PFSK-1 (cell line): ENCODE data around the gene PTPRN2.

ENCODE experiments used
- FOXP2 ChIP-seq: optimal IDR thresholded peaks from 2 replicates; pipeline ENCODE3; 2011; ENCODE audit warnings: borderline replicate concordance, control low read depth, inconsistent platforms; ENCODE audit not compliant: insufficient read depth; ENCODE audit errors: extremely low read length, extremely low read depth
- POLR2AphosphoS5 ChIP-seq: IDR thresholded peaks from 2 replicates; pipeline ENCODE4 v1.6.1; 2012; ENCODE audit warnings: low read depth, mild to moderate bottlenecking, control low read depth, low read length, moderate library complexity
- SIN3A ChIP-seq: IDR thresholded peaks from 2 replicates; pipeline ENCODE4 v1.6.1; 2012; ENCODE audit warnings: mild to moderate bottlenecking, low read length, moderate library complexity, borderline replicate concordance; ENCODE audit not compliant: insufficient read depth
- TAF1 ChIP-seq: IDR thresholded peaks from 2 replicates; pipeline ENCODE4 v1.6.1; 2012; ENCODE audit warnings: low read length, control low read depth, borderline replicate concordance; ENCODE audit not compliant: insufficient read depth
- TF ChIP-seq, protein P1 (sequence below), 2 experiments: IDR thresholded peaks; 2 replicates each; pipeline versions ENCODE4 v1.6.1 to v1.8.0; 2011 to 2012; ENCODE audit warnings: low read depth in 2 of 2, low read length in 2 of 2, control low read depth in 1 of 2, inconsistent platforms in 1 of 2, mild to moderate bottlenecking in 1 of 2, moderate library complexity in 1 of 2; ENCODE audit not compliant: insufficient read depth in 1 of 2

Gene PTPRN2

DNA sequence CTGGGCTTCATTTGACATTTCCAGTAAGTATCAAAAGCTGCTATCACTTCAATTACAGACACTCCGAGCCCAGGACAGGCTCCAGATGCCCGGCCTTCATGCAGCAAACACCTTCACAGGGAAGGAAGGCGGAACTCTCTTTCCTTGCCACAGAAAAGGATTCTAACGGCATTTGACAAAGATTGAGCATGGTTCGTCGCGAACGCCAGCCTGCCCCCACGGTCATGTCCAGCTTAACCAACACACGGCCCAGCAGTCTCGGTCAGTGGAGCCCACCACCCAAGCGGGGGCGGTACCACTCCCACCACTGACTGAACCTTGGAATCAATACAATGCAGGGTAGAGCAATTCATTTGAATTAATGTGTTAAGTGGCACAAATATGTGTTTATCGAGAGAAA lies 643.6 kb downstream of the PTPRN2 start:
- TF ChIP-seq FOXP2, result no peak
- no peak for TF ChIP-seq TAF1
- TF ChIP-seq, protein P1, sequence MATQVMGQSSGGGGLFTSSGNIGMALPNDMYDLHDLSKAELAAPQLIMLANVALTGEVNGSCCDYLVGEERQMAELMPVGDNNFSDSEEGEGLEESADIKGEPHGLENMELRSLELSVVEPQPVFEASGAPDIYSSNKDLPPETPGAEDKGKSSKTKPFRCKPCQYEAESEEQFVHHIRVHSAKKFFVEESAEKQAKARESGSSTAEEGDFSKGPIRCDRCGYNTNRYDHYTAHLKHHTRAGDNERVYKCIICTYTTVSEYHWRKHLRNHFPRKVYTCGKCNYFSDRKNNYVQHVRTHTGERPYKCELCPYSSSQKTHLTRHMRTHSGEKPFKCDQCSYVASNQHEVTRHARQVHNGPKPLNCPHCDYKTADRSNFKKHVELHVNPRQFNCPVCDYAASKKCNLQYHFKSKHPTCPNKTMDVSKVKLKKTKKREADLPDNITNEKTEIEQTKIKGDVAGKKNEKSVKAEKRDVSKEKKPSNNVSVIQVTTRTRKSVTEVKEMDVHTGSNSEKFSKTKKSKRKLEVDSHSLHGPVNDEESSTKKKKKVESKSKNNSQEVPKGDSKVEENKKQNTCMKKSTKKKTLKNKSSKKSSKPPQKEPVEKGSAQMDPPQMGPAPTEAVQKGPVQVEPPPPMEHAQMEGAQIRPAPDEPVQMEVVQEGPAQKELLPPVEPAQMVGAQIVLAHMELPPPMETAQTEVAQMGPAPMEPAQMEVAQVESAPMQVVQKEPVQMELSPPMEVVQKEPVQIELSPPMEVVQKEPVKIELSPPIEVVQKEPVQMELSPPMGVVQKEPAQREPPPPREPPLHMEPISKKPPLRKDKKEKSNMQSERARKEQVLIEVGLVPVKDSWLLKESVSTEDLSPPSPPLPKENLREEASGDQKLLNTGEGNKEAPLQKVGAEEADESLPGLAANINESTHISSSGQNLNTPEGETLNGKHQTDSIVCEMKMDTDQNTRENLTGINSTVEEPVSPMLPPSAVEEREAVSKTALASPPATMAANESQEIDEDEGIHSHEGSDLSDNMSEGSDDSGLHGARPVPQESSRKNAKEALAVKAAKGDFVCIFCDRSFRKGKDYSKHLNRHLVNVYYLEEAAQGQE (IDR thresholded peaks at IDR 0.05; ENCODE audit: insufficient read depth in 1 of 2, low read depth in 2 of 2, low read length in 2 of 2), result no peak
- no peak for TF ChIP-seq SIN3A
- TF ChIP-seq POLR2AphosphoS5, result no peak

DNA sequence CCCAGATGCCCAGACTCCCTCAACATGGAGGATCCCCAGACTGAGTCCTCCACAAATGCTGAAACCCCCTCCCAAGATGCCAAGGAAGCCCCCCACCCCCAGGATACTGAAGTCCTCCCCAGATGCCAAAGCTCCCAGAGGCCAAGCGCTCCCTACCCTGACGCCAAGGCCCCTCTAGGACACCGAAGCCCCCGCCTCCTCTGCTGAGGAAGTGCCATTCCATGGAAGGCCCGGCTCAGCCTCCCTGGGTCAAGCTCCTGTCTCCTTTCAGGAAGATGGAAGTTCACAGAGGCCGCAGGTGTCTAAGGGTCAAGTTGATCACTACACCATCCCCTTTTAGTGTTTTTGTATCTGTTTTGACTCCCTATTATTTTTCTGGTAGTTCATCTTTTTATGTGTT lies 644.1 kb downstream of the PTPRN2 start:
- TF ChIP-seq POLR2AphosphoS5 (no peak), TAF1 (no peak), FOXP2 (no peak), SIN3A (no peak)
- TF ChIP-seq, protein P1 (IDR thresholded peaks at IDR 0.05; ENCODE audit: insufficient read depth in 1 of 2, low read depth in 2 of 2, low read length in 2 of 2), result no peak

DNA sequence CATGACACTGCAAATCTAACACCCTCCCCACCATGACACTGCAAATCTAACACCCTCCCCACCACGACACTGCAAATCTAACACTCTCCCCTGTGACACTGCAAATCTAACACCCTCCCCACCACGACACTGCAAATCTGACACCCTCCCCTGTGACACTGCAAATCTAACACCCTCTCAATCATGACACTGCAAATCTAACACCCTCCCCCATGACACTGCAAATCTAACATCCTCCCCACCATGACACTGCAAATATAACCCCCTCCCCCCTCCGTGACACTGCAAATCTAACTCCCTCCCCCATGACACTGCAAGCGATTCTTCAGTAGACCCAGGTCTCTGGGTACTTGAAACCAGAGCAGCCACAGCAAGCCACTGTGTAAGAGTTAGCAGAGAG lies 646.4 kb downstream of the PTPRN2 start:
- TF ChIP-seq POLR2AphosphoS5 (no peak), SIN3A (no peak), TAF1 (no peak), FOXP2 (no peak)
- TF ChIP-seq, protein P1 (IDR thresholded peaks at IDR 0.05; ENCODE audit: insufficient read depth in 1 of 2, low read depth in 2 of 2, low read length in 2 of 2), result no peak

DNA sequence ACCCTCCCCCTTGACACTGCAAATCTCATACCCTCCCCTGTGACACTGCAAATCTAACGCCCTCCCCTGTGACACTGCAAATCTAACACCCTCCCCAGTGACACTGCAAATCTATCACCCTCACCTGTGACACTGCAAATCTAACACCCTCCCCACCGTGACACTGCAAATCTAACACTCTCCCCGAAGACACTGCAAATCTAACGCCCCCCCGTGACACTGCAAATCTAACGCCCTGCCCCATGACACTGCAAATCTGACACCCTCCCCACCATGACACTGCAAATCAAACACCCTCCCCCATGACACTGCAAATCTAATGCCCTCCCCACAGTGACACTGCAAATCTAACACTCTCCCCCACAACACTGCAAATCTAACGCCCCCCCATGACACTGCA lies 647.1 kb downstream of the PTPRN2 start:
- TF ChIP-seq FOXP2 (no peak), SIN3A (no peak), POLR2AphosphoS5 (no peak), TAF1 (no peak)
- TF ChIP-seq, protein P1 (IDR thresholded peaks at IDR 0.05; ENCODE audit: insufficient read depth in 1 of 2, low read depth in 2 of 2, low read length in 2 of 2), result no peak

DNA sequence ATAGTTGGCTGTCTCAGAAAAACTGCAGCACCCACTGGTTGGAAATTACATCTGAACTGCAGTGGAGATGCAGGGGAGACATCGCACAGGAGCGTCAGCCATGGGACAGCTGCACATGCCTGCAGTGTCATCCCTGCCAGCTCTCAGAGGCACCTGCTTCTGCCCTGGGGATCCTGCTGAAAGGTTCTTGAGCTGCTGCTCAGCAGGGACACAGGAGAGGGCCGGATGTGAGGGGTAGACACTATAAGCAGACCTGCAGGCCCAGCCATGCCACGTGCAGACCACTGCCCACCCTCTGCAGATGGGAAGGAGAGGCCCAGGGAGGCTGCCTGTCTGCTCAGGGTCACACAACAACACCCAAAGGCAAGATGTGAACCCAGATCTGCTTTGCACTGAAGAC lies 649.4 kb downstream of the PTPRN2 start:
- TF ChIP-seq TAF1, result no peak
